Erythroblast (primary cell): Measurements from ENCODE around the gene BRF1.

Experiments
- GATA1 ChIP-seq: IDR thresholded peaks from 2 replicates; pipeline ENCODE4 v1.6.1; 2011; ENCODE audit warnings: low read depth, mild to moderate bottlenecking, control low read depth, low read length, moderate library complexity
- POLR2A ChIP-seq: IDR thresholded peaks from 2 replicates; pipeline ENCODE4 v1.6.1; 2011; ENCODE audit warnings: mild to moderate bottlenecking, low read length

- TF ChIP-seq POLR2A (no peak), GATA1 (no peak)
Observed at GRCh38 chr14:105227346-105227745, 73.5 kb downstream of the BRF1 start.
